Skeletal muscle tissue (tissue), 4 donors: ENCODE results near the gene CCDC34. TPM values are rescaled to one million over a fixed set of nuclear protein-coding genes. Genes with fewer than 3 reads are reported as not detected.

Experiments
- H3K27ac ChIP-seq: one replicate; pipeline ENCODE4 v1.7.0; 2013; ENCODE audit warnings: mild to moderate bottlenecking, low read depth, low read length, inconsistent platforms
- H3K27me3 ChIP-seq, 3 donors: one replicate each; pipeline ENCODE4 v1.7.0; 2013; ENCODE audit warnings: low read length in 3 of 3; ENCODE audit not compliant: control insufficient read depth in 3 of 3, insufficient read depth in 3 of 3
- H3K36me3 ChIP-seq, 3 donors: one replicate each; pipeline ENCODE4 v1.7.0; 2013; ENCODE audit warnings: low read length in 3 of 3; ENCODE audit not compliant: control insufficient read depth in 3 of 3, insufficient read depth in 3 of 3
- H3K4me1 ChIP-seq, 3 donors: one replicate each; pipeline ENCODE4 v1.7.0; 2013; ENCODE audit warnings: low read length in 3 of 3, mild to moderate bottlenecking in 3 of 3; ENCODE audit not compliant: control insufficient read depth in 3 of 3, insufficient read depth in 3 of 3
- H3K4me3 ChIP-seq, 3 donors: one replicate each; pipeline ENCODE4 v1.7.0; 2013; ENCODE audit warnings: low read length in 3 of 3
- H3K9ac ChIP-seq, 3 donors: one replicate each; pipeline ENCODE4 v1.7.0; 2013; ENCODE audit warnings: low read length in 3 of 3, mild to moderate bottlenecking in 3 of 3, moderate library complexity in 2 of 3, low read depth in 1 of 3
- H3K9me3 ChIP-seq, 3 donors: one replicate each; pipeline ENCODE4 v1.7.0; 2013; ENCODE audit warnings: low read length in 3 of 3; ENCODE audit not compliant: control insufficient read depth in 3 of 3
- total RNA-seq: library from RNA; depleted of rRNA; stranded (reverse); fragments of >200 nt; gene quantifications from one replicate; pipeline ENCODE4 v1.2.3, GENCODE V29; 2014
- donor health status: Osteomylitis.

CCDC34 gene
- 2.1 TPM for total RNA-seq

- Histone ChIP-seq H3K9ac (peak within 1 kb of the TSS; percentile 79 to 84 (median 79)), H3K27ac (no peak within 1 kb of the TSS), H3K36me3 (peaks cover 1 to 5% (median 3%) of the 10 kb centered on the region in 3 donors), H3K27me3 (no peaks in the 10 kb centered on the region), H3K4me1 (peaks cover 11 to 14% (median 13%) of the 10 kb centered on the region in 3 donors), H3K4me3 (peak within 1 kb of the TSS; percentile 85 to 89 (median 88)), H3K9me3 (no peaks in the 10 kb centered on the region)
Measured at GRCh38 chr11:27362749-27363575, at the start of gene CCDC34. TSS of gene CCDC34 (minus strand) at chr11:27363215. CDS start at chr11:27363194, 21 bp downstream.

- Histone ChIP-seq H3K36me3 (no peaks in the 10 kb centered on the region), H3K4me3 (no peak overlapping the region), H3K9ac (no peak overlapping the region), H3K4me1 (peaks cover 0 to 6% (median 0%) of the 10 kb centered on the region in 3 donors), H3K27ac (no peak overlapping the region), H3K9me3 (no peaks in the 10 kb centered on the region), H3K27me3 (no peaks in the 10 kb centered on the region)
Measured at GRCh38 chr11:27412192-27412691, 49.2 kb upstream of the CCDC34 start.

- Histone ChIP-seq H3K27me3 (no peaks in the 10 kb centered on the region), H3K9me3 (no peaks in the 10 kb centered on the region), H3K9ac (no peak overlapping the region), H3K36me3 (no peaks in the 10 kb centered on the region), H3K27ac (no peak overlapping the region), H3K4me1 (peaks cover 0 to 6% (median 0%) of the 10 kb centered on the region in 3 donors), H3K4me3 (no peak overlapping the region)
Measured at GRCh38 chr11:27411328-27411727, 48.3 kb upstream of the CCDC34 start.

GRCh38 chr11:27410272-27410671 lies 47.3 kb upstream of the CCDC34 start:
- H3K27ac ChIP-seq = no peak overlapping the region
- H3K9me3 ChIP-seq = no peaks in the 10 kb centered on the region
- no peaks in the 10 kb centered on the region for H3K36me3 ChIP-seq
- H3K9ac ChIP-seq = no peak overlapping the region
- peaks cover 0 to 6% (median 0%) of the 10 kb centered on the region in 3 donors for H3K4me1 ChIP-seq
- no peaks in the 10 kb centered on the region for H3K27me3 ChIP-seq
- no peak overlapping the region for H3K4me3 ChIP-seq

GRCh38 chr11:27409742-27410141 lies 46.7 kb upstream of the CCDC34 start:
- no peaks in the 10 kb centered on the region for H3K36me3 ChIP-seq
- no peak overlapping the region for H3K4me3 ChIP-seq
- H3K9ac ChIP-seq = no peak overlapping the region
- H3K27ac ChIP-seq = peak overlapping the region; percentile 8
- no peaks in the 10 kb centered on the region for H3K9me3 ChIP-seq
- H3K27me3 ChIP-seq = no peaks in the 10 kb centered on the region
- H3K4me1 ChIP-seq = peaks cover 0 to 6% (median 0%) of the 10 kb centered on the region in 3 donors

GRCh38 chr11:27409049-27409448 lies 46.0 kb upstream of the CCDC34 start:
- peak overlapping the region; percentile 8 for H3K27ac ChIP-seq

GRCh38 chr11:27408246-27408800 lies 45.3 kb upstream of the CCDC34 start:
- Histone ChIP-seq H3K27ac (peak overlapping the region; percentile 8), H3K36me3 (no peaks in the 10 kb centered on the region), H3K4me1 (peaks cover 0 to 6% (median 0%) of the 10 kb centered on the region in 3 donors), H3K27me3 (no peaks in the 10 kb centered on the region), H3K9ac (no peak overlapping the region), H3K4me3 (no peak overlapping the region), H3K9me3 (no peaks in the 10 kb centered on the region)

More at GRCh38 chr11:27409049-27409448, 46.0 kb upstream of the CCDC34 start:
- Histone ChIP-seq H3K4me3 (no peak overlapping the region), H3K27me3 (no peaks in the 10 kb centered on the region), H3K36me3 (no peaks in the 10 kb centered on the region), H3K9me3 (no peaks in the 10 kb centered on the region), H3K4me1 (peaks cover 0 to 6% (median 0%) of the 10 kb centered on the region in 3 donors), H3K9ac (no peak overlapping the region)

GRCh38 chr11:27406498-27407354 lies 43.7 kb upstream of the CCDC34 start:
- Histone ChIP-seq H3K4me1 (peaks cover 0 to 4% (median 0%) of the 10 kb centered on the region in 3 donors), H3K27ac (no peak overlapping the region), H3K9me3 (no peaks in the 10 kb centered on the region), H3K36me3 (no peaks in the 10 kb centered on the region), H3K9ac (no peak overlapping the region), H3K27me3 (no peaks in the 10 kb centered on the region), H3K4me3 (no peak overlapping the region)

GRCh38 chr11:27405134-27405533 lies 42.1 kb upstream of the CCDC34 start:
- Histone ChIP-seq H3K9me3 (no peaks in the 10 kb centered on the region), H3K4me3 (no peak overlapping the region), H3K36me3 (no peaks in the 10 kb centered on the region), H3K27me3 (no peaks in the 10 kb centered on the region), H3K4me1 (peaks cover 0 to 4% (median 0%) of the 10 kb centered on the region in 3 donors), H3K9ac (no peak overlapping the region), H3K27ac (no peak overlapping the region)
